Measurements from ENCODE around the gene LRRC7.
"Not testable (repeated sequence)": the region's sequence is repeated elsewhere in the genome, so short reads cannot be mapped to it uniquely, and the experiment has no call there.

The LRRC7 gene

GRCh38 chr1:70043804-70044203, 476.1 kb downstream of the LRRC7 start:
- TF ChIP-seq CTCF (conservative IDR thresholded peaks at IDR 0.05): no peak
- no peak overlapping the region for H3K27ac ChIP-seq

DNA sequence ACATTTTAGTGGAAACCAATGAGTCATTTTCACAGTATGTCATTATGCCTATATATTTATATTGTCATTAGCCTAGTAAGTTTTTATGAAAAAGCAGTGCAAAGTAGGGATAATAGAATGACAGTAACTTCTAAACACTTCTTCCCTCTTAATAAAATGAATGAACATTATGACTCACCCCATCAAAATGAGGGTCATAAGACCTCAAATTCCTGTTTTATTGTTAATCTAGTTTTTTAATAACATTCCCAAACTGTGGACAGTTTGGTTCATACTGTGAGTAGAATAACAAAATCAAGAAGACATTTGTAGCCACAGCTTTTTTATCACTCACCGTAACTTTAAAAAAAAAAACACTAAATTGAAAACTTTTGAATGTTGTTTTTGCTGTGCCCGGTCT, 477.1 kb downstream of the LRRC7 start:
- no peak for TF ChIP-seq CTCF (conservative IDR thresholded peaks at IDR 0.05)
- no peak overlapping the region for H3K27ac ChIP-seq

- H3K27ac ChIP-seq: not testable (repeated sequence)
Measured at GRCh38 chr1:70045581-70045980, 477.9 kb downstream of the LRRC7 start.

- TF ChIP-seq CTCF (conservative IDR thresholded peaks at IDR 0.05): no peak
- H3K27ac ChIP-seq: no peak overlapping the region
Measured at GRCh38 chr1:70048336-70049094, 480.8 kb downstream of the LRRC7 start.

DNA sequence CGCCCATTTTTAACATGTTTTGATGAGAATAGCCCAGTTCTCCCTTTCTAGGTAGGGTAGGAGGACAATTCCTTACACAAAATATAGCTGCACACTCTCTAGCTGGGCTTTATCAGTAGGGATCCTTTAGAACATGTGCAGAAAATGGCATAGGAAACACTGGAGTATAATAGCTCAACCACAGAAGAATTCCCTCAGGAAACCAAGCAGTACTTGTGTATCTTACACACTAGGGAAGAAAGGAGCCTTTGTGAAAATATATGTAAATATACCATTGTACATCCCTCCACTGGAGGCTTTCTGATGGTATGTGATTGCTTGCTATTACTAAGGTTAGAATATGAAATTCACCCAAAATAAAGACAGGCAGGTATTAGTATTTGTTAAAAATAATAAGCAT, 484.2 kb downstream of the LRRC7 start:
- H3K27ac ChIP-seq: no peak overlapping the region
- TF ChIP-seq CTCF (conservative IDR thresholded peaks at IDR 0.05): no peak

DNA sequence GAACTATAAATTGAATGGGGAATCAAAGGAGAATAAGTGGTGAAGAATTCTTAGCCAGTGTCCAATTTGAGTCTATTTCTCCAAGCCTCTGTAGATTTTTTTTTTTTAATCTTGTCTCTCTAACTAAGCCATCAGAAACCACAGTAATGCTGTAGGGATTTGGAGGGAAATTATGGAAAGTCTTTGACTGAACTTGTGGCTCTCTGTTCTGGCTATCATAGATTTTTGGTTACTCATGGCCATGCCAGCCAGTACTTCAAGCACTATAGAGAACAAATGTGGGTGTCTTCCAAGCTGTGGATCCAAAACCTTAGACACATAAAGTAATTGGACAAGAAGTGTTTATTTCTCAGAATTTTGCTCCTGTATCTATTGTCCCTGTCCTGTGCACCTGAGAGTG, 489.8 kb downstream of the LRRC7 start:
- no peak overlapping the region for H3K27ac ChIP-seq
- TF ChIP-seq CTCF (conservative IDR thresholded peaks at IDR 0.05): no peak

DNA sequence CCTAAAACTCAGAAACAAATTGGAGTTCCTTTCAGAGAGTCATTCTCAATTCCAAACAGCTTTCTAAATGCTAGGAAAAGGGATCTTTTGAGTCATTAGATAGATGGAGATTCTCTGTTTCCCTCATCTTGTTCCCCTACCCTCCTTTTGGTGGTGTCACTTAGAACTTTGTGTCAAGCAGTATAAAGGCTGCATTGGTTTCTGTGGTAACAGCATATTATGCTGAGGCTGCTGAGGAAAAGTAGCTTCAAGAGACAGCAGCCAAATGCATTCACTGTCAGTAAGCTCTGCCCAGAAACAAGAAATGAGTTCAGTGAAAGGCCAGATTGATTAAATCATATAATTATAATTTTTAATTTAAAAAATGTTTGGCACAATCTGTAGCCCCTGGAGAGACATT, 493.5 kb downstream of the LRRC7 start:
- H3K27ac ChIP-seq: no peak overlapping the region
- no peak for TF ChIP-seq CTCF (conservative IDR thresholded peaks at IDR 0.05)

DNA sequence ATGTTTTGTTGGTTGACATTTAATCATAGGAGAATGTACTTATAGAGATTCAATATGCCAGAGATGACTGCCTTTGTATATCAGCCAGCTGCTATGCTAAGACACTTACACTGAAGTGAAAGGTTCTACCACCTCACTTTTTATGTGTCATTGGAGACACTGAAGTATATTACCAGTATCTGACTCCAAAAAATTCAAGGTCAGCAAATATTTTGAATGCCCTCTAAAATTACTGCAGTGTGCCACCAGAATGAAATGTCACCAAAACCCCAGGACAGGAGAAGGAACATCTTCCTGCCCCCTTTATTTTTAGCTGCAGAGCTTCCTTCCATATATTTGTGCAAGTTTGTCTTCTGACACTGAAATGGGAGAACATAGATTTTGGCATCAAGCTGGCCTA, 496.1 kb downstream of the LRRC7 start:
- H3K27ac ChIP-seq: no peak overlapping the region
- no peak for TF ChIP-seq CTCF (conservative IDR thresholded peaks at IDR 0.05)
